ENCODE results near the gene CSF2RB.
"Not testable (repeated sequence)": the region's sequence is repeated elsewhere in the genome, so short reads cannot be mapped to it uniquely, and the experiment has no call there.

Gene CSF2RB

DNA sequence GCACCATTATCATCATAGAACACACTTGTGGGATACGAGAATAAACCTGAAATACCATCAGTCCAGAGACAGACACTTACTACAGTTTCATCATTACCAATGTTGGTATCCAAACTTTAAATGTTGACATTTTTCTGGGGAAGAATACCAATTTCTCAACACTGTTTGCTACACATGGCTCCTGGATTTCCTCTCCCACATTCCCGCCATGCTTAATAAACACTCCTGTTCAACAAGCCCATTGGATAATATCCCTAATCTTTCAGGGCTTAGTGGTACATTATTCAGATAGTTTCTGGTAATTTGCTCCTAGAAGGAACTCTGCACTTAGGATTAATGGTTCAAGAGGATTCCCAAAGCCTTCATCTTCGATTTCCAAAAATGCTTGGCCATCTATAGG, 48.2 kb downstream of the CSF2RB start:
- DNase-seq (ENCODE audit: insufficient read length, low spot score), result no peak
- FAIRE-seq, result no peak

DNA sequence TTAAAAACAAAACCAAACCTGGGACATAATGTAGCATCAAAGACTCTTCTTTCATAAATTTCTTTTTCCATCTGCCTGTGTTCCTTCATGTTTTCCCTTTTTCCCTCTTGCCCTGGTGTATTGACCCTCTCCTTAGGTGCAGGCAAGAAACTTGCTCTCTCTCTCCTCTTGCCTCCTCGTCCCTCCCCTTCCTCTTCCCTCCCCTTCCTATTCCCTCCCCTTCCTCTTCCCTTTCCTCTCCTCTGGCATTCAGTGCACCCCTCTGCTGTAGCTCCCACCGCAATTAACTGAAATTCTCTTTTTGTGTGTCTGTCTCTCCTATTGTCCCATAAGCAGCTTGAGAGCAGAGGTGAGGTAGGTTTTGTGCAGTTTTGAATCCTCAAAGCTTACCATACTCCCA, 49.9 kb downstream of the CSF2RB start:
- no peak for FAIRE-seq
- DNase-seq (ENCODE audit: insufficient read length, low spot score), result no peak

DNA sequence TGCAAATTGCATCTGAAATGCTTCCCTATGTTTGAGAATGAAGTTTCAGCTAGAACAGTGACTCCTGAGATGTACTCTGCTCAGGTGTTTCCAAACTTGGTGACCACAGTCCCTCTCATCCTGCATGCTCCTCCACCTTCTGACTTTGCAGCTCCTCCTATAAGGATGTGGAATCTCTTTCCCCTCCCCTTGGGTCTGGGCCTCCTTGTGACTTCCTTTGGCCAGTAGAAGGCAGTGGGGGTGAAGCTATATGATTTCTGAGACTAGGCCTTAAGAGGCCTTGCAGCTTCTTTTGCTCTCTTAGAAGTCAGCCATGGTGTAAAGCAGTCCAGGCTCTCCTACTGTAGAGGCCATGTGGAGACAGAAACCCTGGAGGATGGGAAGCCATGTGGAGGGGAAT, 50.7 kb downstream of the CSF2RB start:
- DNase-seq (ENCODE audit: insufficient read length, low spot score) (no peak), FAIRE-seq (no peak)

GRCh38 chr22:36965696-36966095, 52.3 kb downstream of the CSF2RB start:
- FAIRE-seq, result no peak
- DNase-seq (ENCODE audit: insufficient read length, low spot score), result no peak

- DNase-seq (ENCODE audit: insufficient read length, low spot score), result no peak
- no peak for FAIRE-seq
Observed at GRCh38 chr22:36966851-36967540, 53.6 kb downstream of the CSF2RB start.

GRCh38 chr22:36968249-36968964, 55.0 kb downstream of the CSF2RB start:
- FAIRE-seq (no peak), DNase-seq (ENCODE audit: insufficient read length, low spot score) (no peak)

GRCh38 chr22:36971341-36972125, 58.1 kb downstream of the CSF2RB start:
- FAIRE-seq (no peak), DNase-seq (ENCODE audit: insufficient read length, low spot score) (no peak)

GRCh38 chr22:36976606-36977005, 63.2 kb downstream of the CSF2RB start:
- FAIRE-seq (no peak), DNase-seq (ENCODE audit: insufficient read length, low spot score) (no peak)

DNA sequence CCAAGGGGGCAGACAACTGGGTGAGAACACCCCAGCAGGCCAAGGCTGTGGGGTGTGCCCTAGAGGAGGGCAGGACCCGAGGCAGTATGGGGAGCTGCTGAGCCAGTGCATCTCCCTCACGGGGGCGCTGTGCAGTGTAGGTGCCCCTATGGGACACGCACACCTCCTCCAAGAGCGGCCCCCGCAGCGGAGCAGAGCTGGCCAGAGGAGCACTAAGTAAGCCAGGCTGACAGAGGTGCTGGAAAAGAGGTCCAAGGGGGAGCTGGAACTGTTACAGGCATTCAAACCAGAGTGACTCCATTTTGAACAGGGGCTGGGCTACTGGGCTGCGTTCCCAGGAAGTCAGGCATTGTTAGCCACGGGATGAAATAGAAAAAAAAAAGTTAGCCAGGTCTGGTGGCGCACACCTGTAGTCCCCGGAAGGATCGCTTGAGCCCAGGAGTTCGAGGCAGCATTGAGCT, 64.0 kb downstream of the CSF2RB start:
- DNase-seq (ENCODE audit: insufficient read length, low spot score) (peak; percentile 56), FAIRE-seq (peak; percentile 70)

- FAIRE-seq (peak; percentile 100), DNase-seq (ENCODE audit: insufficient read length, low spot score) (peak; percentile 90)
Observed at GRCh38 chr22:36977947-36978660, 64.7 kb downstream of the CSF2RB start.

DNA sequence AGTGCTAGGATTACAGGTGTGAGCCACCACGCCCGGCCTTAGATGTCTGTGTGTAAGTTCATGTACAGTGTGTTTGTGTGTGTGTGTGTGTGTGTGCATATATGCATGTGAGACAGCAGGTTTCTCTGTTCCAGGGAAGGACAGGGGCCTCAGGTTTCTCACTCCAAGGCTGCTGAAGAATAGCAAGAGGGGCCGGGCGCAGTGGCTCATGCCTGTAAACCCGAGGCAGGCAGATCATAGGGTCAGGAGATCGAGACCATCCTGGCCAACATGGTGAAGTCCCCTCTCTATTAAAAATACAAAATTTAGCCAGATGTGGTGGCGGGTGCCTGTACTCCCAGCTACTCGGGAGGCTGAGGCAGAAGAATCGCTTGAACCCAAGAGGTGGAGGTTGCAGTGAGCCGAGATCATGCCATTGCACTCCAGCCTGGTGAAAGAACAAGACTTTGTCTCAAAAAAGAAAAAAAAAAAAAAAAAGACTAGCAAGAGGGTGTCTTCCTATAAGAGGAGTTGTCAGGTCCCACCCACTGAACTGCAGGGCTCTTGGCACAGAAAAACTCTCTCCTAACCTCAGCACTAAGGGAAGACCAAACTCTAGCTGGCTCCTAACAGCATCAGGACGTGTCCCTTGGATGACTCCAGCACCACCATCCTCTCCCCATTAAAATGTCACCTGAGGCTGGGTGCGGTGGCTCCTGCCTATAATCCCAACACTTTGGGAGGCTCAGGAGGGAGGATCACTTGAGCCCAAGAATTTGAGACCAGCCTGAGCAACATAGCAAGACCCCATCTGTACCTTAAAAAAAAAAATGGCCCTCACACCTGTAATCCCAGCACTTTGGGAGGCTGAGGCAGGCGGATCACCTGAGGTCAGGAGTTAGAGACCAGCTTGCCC, 65.8 kb downstream of the CSF2RB start:
- DNase-seq (ENCODE audit: insufficient read length, low spot score), result no peak
- FAIRE-seq, result no peak

DNA sequence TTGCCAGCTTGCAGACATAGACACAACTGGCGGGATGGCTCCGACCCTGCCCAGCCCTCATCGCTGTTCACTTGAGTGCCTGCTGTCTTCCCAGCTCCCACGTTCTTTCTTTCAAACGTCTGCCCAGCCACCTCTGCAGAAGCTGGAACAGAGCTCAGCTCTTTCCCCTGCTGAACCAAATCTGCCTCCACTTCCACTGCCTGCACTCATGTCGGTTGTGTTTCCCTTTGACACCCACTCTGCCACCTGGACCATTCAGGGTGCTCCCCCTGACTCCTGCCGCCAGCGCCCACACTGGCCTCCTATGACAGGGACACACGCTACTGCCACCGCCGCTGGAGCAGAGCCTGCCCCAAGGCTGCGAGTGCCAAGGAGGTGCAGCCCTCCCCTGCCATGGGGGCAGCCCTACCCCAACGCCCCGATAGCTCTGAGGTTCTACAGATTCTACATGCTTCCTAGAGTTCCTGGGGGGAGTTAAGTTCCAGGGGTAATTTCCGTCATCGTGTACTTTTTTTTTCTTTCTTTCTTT, 67.9 kb downstream of the CSF2RB start:
- no peak for FAIRE-seq
- no peak for DNase-seq (ENCODE audit: insufficient read length, low spot score)

DNA sequence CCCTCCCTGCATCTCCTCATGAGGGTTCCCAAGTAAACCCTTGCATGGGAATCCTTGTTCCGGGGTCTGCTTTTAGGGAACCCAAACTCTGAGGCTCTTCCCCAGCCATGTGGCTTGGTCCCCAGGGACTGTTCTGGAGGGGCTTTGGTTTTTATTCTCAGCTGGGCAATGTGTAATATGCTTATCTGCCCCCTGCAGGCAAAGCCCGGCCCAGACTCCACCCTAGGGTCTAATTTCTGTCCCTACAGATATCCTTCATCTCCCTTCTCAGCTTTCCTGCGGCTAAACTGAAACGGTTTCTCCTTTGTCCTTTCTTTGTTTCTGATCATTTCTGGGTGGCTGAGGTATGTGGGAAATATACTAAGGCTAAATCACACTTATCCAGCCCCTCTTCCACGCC, 68.7 kb downstream of the CSF2RB start:
- FAIRE-seq, result no peak
- no peak for DNase-seq (ENCODE audit: insufficient read length, low spot score)

DNA sequence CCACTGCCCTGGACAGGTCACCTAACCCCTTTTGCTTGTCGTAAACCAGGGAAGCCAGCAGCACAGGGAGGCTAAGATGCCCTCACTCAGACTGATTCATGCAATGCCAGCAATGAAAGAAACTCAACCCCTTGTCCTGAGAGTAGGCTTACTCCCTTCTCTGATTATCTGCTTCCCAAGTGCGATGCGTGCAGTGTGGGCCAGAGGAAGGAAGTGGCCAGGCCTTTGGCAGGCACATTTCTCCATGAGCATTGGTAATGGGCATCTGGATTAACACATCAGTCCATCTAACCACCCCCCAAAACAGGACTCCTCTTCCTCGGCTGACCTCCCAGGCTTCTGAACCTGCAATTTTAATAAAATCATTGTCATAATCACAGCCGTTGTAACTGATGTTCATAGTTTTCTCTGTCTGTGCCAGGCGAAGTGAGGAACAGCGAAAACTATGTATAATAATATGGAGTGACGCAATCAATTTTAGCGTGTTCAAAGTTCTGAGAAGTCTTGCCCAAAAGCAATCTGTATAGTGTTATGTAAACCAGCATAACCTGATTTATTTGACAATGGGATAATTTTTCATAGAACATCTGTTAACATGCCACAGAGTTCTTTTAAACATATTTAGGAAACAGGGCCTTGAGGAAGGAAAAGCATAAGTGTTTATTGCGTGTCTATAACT, 71.9 kb downstream of the CSF2RB start:
- DNase-seq (ENCODE audit: insufficient read length, low spot score), result no peak
- no peak for FAIRE-seq

DNA sequence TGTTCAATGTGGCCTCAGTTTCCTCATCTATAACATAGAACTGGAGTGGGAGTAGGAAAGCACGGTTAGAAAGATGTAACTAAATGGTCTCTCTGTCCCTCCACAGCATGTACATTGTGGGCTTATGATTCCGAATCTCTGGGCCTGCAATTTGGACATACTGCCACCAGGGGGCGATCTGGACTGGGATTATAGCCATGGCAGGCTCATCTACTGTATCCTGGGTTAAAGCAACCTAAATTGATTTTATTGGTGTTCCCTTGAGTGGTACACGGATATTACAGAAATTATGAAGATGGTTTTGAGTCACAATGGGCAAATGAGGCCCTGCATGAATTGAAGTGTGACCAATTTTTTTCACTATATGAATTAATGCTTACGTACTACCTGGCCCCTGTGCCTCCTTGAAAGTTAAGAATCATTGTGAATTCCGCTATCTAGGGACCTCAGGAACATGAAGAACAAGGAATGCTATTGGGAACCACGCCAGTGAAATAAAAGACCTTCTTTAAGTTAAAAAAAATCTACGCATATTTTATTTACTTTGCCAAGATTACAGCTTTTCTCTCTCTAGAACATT, 72.9 kb downstream of the CSF2RB start:
- FAIRE-seq (peak; percentile 71), DNase-seq (ENCODE audit: insufficient read length, low spot score) (no peak)

- DNase-seq (ENCODE audit: insufficient read length, low spot score), result no peak
- no peak for FAIRE-seq
Observed at GRCh38 chr22:36988075-36988832, 74.8 kb downstream of the CSF2RB start.

DNA sequence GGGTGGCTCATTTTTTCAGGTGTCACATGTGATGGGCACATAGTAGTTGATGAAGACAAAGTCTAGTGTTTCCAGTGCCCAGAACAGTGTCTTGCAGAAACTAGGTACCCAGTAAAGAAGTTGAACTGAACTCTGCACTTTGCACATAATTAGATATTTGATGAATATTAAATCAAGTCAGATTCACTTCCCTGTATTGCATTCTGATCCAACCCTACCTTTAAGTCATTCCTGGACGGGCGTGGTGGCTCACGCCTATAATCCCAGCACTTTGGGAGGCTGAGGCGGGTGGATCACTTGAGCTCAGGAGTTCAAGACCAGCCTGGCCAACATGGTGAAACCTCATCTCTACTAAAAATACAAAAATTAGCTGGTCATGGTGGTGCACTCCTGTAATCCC, 75.6 kb downstream of the CSF2RB start:
- DNase-seq (ENCODE audit: insufficient read length, low spot score); FAIRE-seq: not testable (repeated sequence)
